ENCODE results near the gene CORO7.
"Not testable (repeated sequence)": the region's sequence is repeated elsewhere in the genome, so short reads cannot be mapped to it uniquely, and the experiment has no call there.

Gene CORO7

GRCh38 chr16:4350365-4350786, 66.0 kb downstream of the CORO7 start:
- DNase-seq = no peak

- DNase-seq = no peak
Observed at GRCh38 chr16:4349332-4349731, 67.1 kb downstream of the CORO7 start.

- no peak for DNase-seq
Observed at GRCh38 chr16:4347765-4348509, 68.5 kb downstream of the CORO7 start.

- no peak for DNase-seq
Observed at GRCh38 chr16:4347010-4347409, 69.4 kb downstream of the CORO7 start.

GRCh38 chr16:4345836-4346781, 70.3 kb downstream of the CORO7 start:
- DNase-seq = no peak

- DNase-seq = no peak
Observed at GRCh38 chr16:4344983-4345835, 71.2 kb downstream of the CORO7 start.

GRCh38 chr16:4344300-4344982, 72.0 kb downstream of the CORO7 start:
- DNase-seq = not testable (repeated sequence)

GRCh38 chr16:4342866-4343744, 73.3 kb downstream of the CORO7 start:
- no peak for DNase-seq

GRCh38 chr16:4341250-4341649, 75.1 kb downstream of the CORO7 start:
- no peak for DNase-seq

- no peak for DNase-seq
Observed at GRCh38 chr16:4340443-4340842, 76.0 kb downstream of the CORO7 start.

- no peak for DNase-seq
Observed at GRCh38 chr16:4339909-4340308, 76.5 kb downstream of the CORO7 start.

- DNase-seq = no peak
Observed at GRCh38 chr16:4339455-4339854, 76.9 kb downstream of the CORO7 start.

GRCh38 chr16:4338712-4339299, 77.6 kb downstream of the CORO7 start:
- no peak for DNase-seq

GRCh38 chr16:4338125-4338582, 78.2 kb downstream of the CORO7 start:
- DNase-seq = no peak

GRCh38 chr16:4337540-4338088, 78.8 kb downstream of the CORO7 start:
- DNase-seq = no peak

GRCh38 chr16:4336701-4337539, 79.5 kb downstream of the CORO7 start:
- no peak for DNase-seq

- no peak for DNase-seq
Observed at GRCh38 chr16:4334724-4335495, 81.5 kb downstream of the CORO7 start.

- not testable (repeated sequence) for DNase-seq
Observed at GRCh38 chr16:4333714-4334113, 82.7 kb downstream of the CORO7 start.

- DNase-seq = no peak
Observed at GRCh38 chr16:4333308-4333638, 83.1 kb downstream of the CORO7 start.
